IMR-90 (cell line): ENCODE results near the gene OR5D18. TPM values are rescaled to one million over a fixed set of nuclear protein-coding genes. Genes with fewer than 3 reads are reported as not detected.
A peak's percentile ranks its signal among the peaks of the same experiment; 100 is the strongest.

Source experiments
- ATAC-seq: fragments of 200-7000 bp; cut with Tn5 transposase; 2 replicates; pipeline ENCODE4 v1.9.1; 2020; ENCODE audit warnings: low read depth, mild to moderate bottlenecking, moderate library complexity
- BruUV-seq: library from RNA; stranded (reverse); fragments of 400-500 nt; replicated peaks from 2 replicates; lab custom pipeline; 2021; lab: Mats Ljungman, UMichigan
- CTCF ChIA-PET: fragments of 300-600 bp; formaldehyde crosslinking; extraction: SDS; loops from one replicate; lab custom pipeline; 2021; ENCODE audit warnings: antibody characterized with exemption; lab: Yijun Ruan, JAX
- POLR2A ChIA-PET: fragments of 300-600 bp; sonication (Branson Sonifier 250); formaldehyde crosslinking; loops from one replicate; lab custom pipeline; 2022; ENCODE audit warnings: antibody characterized with exemption; ENCODE audit not compliant: unreplicated experiment; lab: Charles Lee
- DNase-seq: peaks from one replicate; pipeline ENCODE4 v3.0.0; 2013
- H2AFZ ChIP-seq: replicated peaks from 2 replicates; pipeline ENCODE3; 2013; ENCODE audit warnings: low read length, mild to moderate bottlenecking; ENCODE audit not compliant: poor library complexity
- H2AK5ac ChIP-seq: 2 replicates; pipeline ENCODE4 v1.6.1; 2013; ENCODE audit warnings: low read depth, low read length, inconsistent platforms
- H2AK9ac ChIP-seq: replicated peaks from 2 replicates; pipeline ENCODE3; 2013; ENCODE audit warnings: mild to moderate bottlenecking, low read depth, low read length, moderate library complexity; ENCODE audit not compliant: poor library complexity
- H2BK120ac ChIP-seq: 2 replicates; pipeline ENCODE4 v1.6.1; 2013; ENCODE audit warnings: low read depth, low read length, inconsistent platforms
- H2BK15ac ChIP-seq: 3 replicates; pipeline ENCODE4 v1.6.1; 2013; ENCODE audit warnings: low read depth, low read length, inconsistent platforms
- H2BK20ac ChIP-seq: 2 replicates; pipeline ENCODE4 v1.6.1; 2013; ENCODE audit warnings: low read depth, mild to moderate bottlenecking, inconsistent platforms, low read length, moderate library complexity
- H2BK5ac ChIP-seq: 2 replicates; pipeline ENCODE4 v1.6.1; 2013; ENCODE audit warnings: mild to moderate bottlenecking, low read depth, low read length, inconsistent platforms; ENCODE audit not compliant: poor library complexity, severe bottlenecking
- H3K14ac ChIP-seq: replicated peaks from 2 replicates; pipeline ENCODE4 v1.6.1; 2013; ENCODE audit warnings: low read depth, low read length, inconsistent platforms
- H3K18ac ChIP-seq: 2 replicates; pipeline ENCODE4 v1.6.1; 2013; ENCODE audit warnings: low read depth, low read length, control low read depth
- H3K23ac ChIP-seq: 2 replicates; pipeline ENCODE4 v1.6.1; 2013; ENCODE audit warnings: low read depth, low read length, inconsistent platforms
- H3K27ac ChIP-seq: 2 replicates; pipeline ENCODE4 v1.5.1; 2013; ENCODE audit warnings: mild to moderate bottlenecking, control low read depth, low read length; ENCODE audit not compliant: insufficient read depth
- H3K27me3 ChIP-seq: 2 replicates; pipeline ENCODE4 v1.6.1; 2013; ENCODE audit warnings: low read length; ENCODE audit not compliant: control insufficient read depth, insufficient read depth
- H3K36me3 ChIP-seq: 2 replicates; pipeline ENCODE4 v1.6.1; 2013; ENCODE audit warnings: low read length, mixed read lengths; ENCODE audit not compliant: control insufficient read depth, insufficient read depth
- H3K4ac ChIP-seq: 2 replicates; pipeline ENCODE4 v1.6.1; 2013; ENCODE audit warnings: low read depth, low read length, inconsistent platforms
- H3K4me1 ChIP-seq: 2 replicates; pipeline ENCODE4 v1.6.1; 2013; ENCODE audit warnings: low read length, mixed read lengths; ENCODE audit not compliant: control insufficient read depth, insufficient read depth
- H3K4me2 ChIP-seq: 2 replicates; pipeline ENCODE4 v1.6.1; 2013; ENCODE audit warnings: low read depth, mild to moderate bottlenecking, control low read depth, low read length, moderate library complexity
- H3K4me3 ChIP-seq: 2 replicates; pipeline ENCODE4 v1.5.1; 2013; ENCODE audit warnings: low read depth, mild to moderate bottlenecking, control low read depth, low read length, moderate library complexity; ENCODE audit not compliant: insufficient read depth
- H3K56ac ChIP-seq: 2 replicates; pipeline ENCODE4 v1.6.1; 2013; ENCODE audit warnings: low read length, inconsistent platforms; ENCODE audit not compliant: insufficient read depth; ENCODE audit errors: extremely low read depth
- H3K79me1 ChIP-seq, 2 experiments: 2 replicates each; pipeline ENCODE4 v1.6.1; 2013; ENCODE audit warnings: low read length in 2 of 2, inconsistent platforms in 1 of 2, low read depth in 1 of 2
- H3K9ac ChIP-seq: 2 replicates; pipeline ENCODE4 v1.6.1; 2013; ENCODE audit warnings: low read depth, low read length, control low read depth
- H3K9me1 ChIP-seq: 2 replicates; pipeline ENCODE4 v1.6.1; 2013; ENCODE audit warnings: low read length, inconsistent platforms; ENCODE audit not compliant: insufficient read depth
- H3K9me3 ChIP-seq: 2 replicates; pipeline ENCODE4 v1.6.1; 2013; ENCODE audit warnings: low read length; ENCODE audit not compliant: control insufficient read depth, insufficient read depth
- H4K20me1 ChIP-seq: 2 replicates; pipeline ENCODE4 v1.6.1; 2013; ENCODE audit warnings: low read length, inconsistent platforms; ENCODE audit not compliant: insufficient read depth
- H4K5ac ChIP-seq: 2 replicates; pipeline ENCODE4 v1.6.1; 2013; ENCODE audit warnings: mild to moderate bottlenecking, low read depth, low read length, control low read depth
- H4K8ac ChIP-seq, 2 experiments: 2 replicates each; pipeline ENCODE4 v1.6.1; 2013; ENCODE audit warnings: low read depth in 2 of 2, low read length in 2 of 2, control low read depth in 1 of 2, inconsistent platforms in 1 of 2
- H4K91ac ChIP-seq: 2 replicates; pipeline ENCODE4 v1.6.1; 2013; ENCODE audit warnings: low read depth, low read length, inconsistent platforms; ENCODE audit not compliant: insufficient read depth
- FOS ChIP-seq: fragments of 150-350 bp; IDR thresholded peaks from 2 replicates; pipeline ENCODE4 v1.6.1; 2016; ENCODE audit warnings: low read depth, low read length
- MAFK ChIP-seq: IDR thresholded peaks from 2 replicates; pipeline ENCODE4 v1.6.1; 2012; ENCODE audit warnings: low read depth, low read length, improper control_type of control experiment
- RCOR1 ChIP-seq: IDR thresholded peaks from 2 replicates; pipeline ENCODE4 v1.6.1; 2012; ENCODE audit warnings: mild to moderate bottlenecking, low read length, improper control_type of control experiment; ENCODE audit not compliant: insufficient replicate concordance
- SMC3 ChIP-seq: fragments of 150-350 bp; IDR thresholded peaks from 2 replicates; pipeline ENCODE4 v1.6.1; 2016; ENCODE audit warnings: low read depth, mild to moderate bottlenecking, antibody characterized with exemption, low read length, moderate library complexity
- dilution Hi-C: fragments of 300-500 bp; cut with HindIII; formaldehyde crosslinking; loops from one replicate; pipeline ENCODE4 v1.14.3; 2018; ENCODE audit warnings: low sequenced_read_pairs; ENCODE audit not compliant: unreplicated experiment
- in situ Hi-C: fragments of 300-500 bp; cut with MboI; formaldehyde crosslinking; loops from 3 replicates; pipeline ENCODE4 v1.14.3; 2019; ENCODE audit warnings: low sequenced_read_pairs, inconsistent platforms, mixed read lengths
- intact Hi-C: fragments of 100-400 bp; cut with micrococcal nuclease; formaldehyde crosslinking; loops from 2 replicates; pipeline ENCODE4 v1.10.0; 2022
- polyA plus RNA-seq, 3 experiments: library from polyadenylated mRNA; depleted of rRNA; stranded (reverse); fragments of >200 nt; gene quantifications; 2 replicates each; pipeline ENCODE4 v1.2.3, GENCODE V29; 2012; ENCODE audit warnings: low replicate concordance in 1 of 3
- total RNA-seq: library from RNA; depleted of rRNA; stranded (reverse); fragments of >200 nt; gene quantifications from 2 replicates; pipeline ENCODE4 v1.2.3, GENCODE V29; 2012
- TF ChIP-seq, protein P1 (sequence below): conservative IDR thresholded peaks from 2 replicates; pipeline ENCODE4 v1.5.1; 2012; ENCODE audit warnings: mild to moderate bottlenecking, low read depth, low read length, improper control_type of control experiment

Gene OR5D18
- total and polyA plus RNA-seq, 2 of the 4 experiments (the other 2 are of a cell fraction) = not detected

DNA sequence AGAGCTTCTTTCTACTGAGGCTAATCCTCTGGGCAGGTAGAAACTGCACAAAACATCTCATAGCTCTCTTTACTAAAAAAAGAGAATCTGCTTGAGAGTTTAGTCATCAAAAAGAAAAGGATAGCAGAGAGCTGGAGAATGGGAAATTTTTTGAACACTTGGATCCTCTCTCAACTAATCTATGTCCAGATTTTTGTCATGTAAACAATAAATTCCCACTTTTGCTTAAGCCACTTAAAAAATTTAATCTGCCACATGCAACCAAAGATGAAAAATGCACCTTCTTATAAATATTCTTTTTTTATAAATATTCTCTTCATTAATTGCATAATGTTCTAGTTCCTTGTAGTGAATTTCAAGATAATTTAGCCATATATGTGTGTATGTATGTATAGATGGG lies 29.6 kb downstream of the OR5D18 start:
- DNase-seq (no peak), ATAC-seq (no peak)
- H3K9me3 ChIP-seq = 0 out of 2 replicates have a peak, but pooled peaks cover 1% of the 10 kb centered on the region
- no peaks in the 10 kb centered on the region for H4K20me1 ChIP-seq
- intact Hi-C loops = no loop called here
- H2BK20ac ChIP-seq = no peak overlapping the region
- H3K27ac ChIP-seq = no peak overlapping the region
- BruUV-seq = no TSS peak
- no peak overlapping the region for H4K91ac ChIP-seq
- H3K18ac ChIP-seq = no peak overlapping the region
- no peak overlapping the region for H2BK5ac ChIP-seq
- H3K4me1 ChIP-seq = no peaks in the 10 kb centered on the region
- H3K79me1 ChIP-seq = no peaks in the 10 kb centered on the region
- H3K9ac ChIP-seq = no peak overlapping the region
- H3K27me3 ChIP-seq = no peaks in the 10 kb centered on the region
- no peak overlapping the region for H2BK15ac ChIP-seq
- no peak overlapping the region for H4K8ac ChIP-seq
- H3K4ac ChIP-seq = no peak overlapping the region
- no peak overlapping the region for H4K5ac ChIP-seq
- H2BK120ac ChIP-seq = no peak overlapping the region
- H3K23ac ChIP-seq = no peak overlapping the region
- in situ Hi-C loops = no loop called here
- no peaks in the 10 kb centered on the region for H3K36me3 ChIP-seq
- POLR2A ChIA-PET = no interaction called here
- CTCF ChIA-PET = no interaction called here
- dilution Hi-C loops = no loop called here
- H2AK5ac ChIP-seq = no peak overlapping the region
- TF ChIP-seq, protein P1, sequence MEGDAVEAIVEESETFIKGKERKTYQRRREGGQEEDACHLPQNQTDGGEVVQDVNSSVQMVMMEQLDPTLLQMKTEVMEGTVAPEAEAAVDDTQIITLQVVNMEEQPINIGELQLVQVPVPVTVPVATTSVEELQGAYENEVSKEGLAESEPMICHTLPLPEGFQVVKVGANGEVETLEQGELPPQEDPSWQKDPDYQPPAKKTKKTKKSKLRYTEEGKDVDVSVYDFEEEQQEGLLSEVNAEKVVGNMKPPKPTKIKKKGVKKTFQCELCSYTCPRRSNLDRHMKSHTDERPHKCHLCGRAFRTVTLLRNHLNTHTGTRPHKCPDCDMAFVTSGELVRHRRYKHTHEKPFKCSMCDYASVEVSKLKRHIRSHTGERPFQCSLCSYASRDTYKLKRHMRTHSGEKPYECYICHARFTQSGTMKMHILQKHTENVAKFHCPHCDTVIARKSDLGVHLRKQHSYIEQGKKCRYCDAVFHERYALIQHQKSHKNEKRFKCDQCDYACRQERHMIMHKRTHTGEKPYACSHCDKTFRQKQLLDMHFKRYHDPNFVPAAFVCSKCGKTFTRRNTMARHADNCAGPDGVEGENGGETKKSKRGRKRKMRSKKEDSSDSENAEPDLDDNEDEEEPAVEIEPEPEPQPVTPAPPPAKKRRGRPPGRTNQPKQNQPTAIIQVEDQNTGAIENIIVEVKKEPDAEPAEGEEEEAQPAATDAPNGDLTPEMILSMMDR = no peak
- TF ChIP-seq SMC3 (no peak), MAFK (peak; percentile 83), RCOR1 (no peak), FOS (no peak)
- H3K4me2 ChIP-seq = no peak overlapping the region
- no peak overlapping the region for H3K56ac ChIP-seq
- no peak overlapping the region for H2AFZ ChIP-seq
- no peak overlapping the region for H3K14ac ChIP-seq
- H3K9me1 ChIP-seq = no peaks in the 10 kb centered on the region
- H2AK9ac ChIP-seq = no peak overlapping the region
- H3K4me3 ChIP-seq = no peak overlapping the region
